ENCODE results near the gene MACROD1.

GRCh38 chr11:64095273-64095817 lies 70.6 kb downstream of the MACROD1 start:
- TF ChIP-seq, protein P1, sequence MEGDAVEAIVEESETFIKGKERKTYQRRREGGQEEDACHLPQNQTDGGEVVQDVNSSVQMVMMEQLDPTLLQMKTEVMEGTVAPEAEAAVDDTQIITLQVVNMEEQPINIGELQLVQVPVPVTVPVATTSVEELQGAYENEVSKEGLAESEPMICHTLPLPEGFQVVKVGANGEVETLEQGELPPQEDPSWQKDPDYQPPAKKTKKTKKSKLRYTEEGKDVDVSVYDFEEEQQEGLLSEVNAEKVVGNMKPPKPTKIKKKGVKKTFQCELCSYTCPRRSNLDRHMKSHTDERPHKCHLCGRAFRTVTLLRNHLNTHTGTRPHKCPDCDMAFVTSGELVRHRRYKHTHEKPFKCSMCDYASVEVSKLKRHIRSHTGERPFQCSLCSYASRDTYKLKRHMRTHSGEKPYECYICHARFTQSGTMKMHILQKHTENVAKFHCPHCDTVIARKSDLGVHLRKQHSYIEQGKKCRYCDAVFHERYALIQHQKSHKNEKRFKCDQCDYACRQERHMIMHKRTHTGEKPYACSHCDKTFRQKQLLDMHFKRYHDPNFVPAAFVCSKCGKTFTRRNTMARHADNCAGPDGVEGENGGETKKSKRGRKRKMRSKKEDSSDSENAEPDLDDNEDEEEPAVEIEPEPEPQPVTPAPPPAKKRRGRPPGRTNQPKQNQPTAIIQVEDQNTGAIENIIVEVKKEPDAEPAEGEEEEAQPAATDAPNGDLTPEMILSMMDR (IDR thresholded peaks at IDR 0.05; ENCODE audit: insufficient read depth, low read length, poor library complexity, severe bottlenecking) = no peak
- no peak for TF ChIP-seq EZH2phosphoT487 (conservative IDR thresholded peaks at IDR 0.05; ENCODE audit: low read length)
